GM19239 (cell line): ENCODE measurements around the gene CFAP70.
A peak's percentile ranks its signal among the peaks of the same experiment; 100 is the strongest.
"Not testable (repeated sequence)": the region's sequence is repeated elsewhere in the genome, so short reads cannot be mapped to it uniquely, and the experiment has no call there.

Source experiments
- DNase-seq: peaks from one replicate; pipeline ENCODE4 v3.0.0; 2011; ENCODE audit warnings: low spot score; ENCODE audit not compliant: insufficient read length
- FAIRE-seq: peaks from 2 replicates; lab custom pipeline; 2011; peaks lifted over from hg19 to GRCh38; lab: Jason Lieb, UNC

CFAP70 gene

DNA sequence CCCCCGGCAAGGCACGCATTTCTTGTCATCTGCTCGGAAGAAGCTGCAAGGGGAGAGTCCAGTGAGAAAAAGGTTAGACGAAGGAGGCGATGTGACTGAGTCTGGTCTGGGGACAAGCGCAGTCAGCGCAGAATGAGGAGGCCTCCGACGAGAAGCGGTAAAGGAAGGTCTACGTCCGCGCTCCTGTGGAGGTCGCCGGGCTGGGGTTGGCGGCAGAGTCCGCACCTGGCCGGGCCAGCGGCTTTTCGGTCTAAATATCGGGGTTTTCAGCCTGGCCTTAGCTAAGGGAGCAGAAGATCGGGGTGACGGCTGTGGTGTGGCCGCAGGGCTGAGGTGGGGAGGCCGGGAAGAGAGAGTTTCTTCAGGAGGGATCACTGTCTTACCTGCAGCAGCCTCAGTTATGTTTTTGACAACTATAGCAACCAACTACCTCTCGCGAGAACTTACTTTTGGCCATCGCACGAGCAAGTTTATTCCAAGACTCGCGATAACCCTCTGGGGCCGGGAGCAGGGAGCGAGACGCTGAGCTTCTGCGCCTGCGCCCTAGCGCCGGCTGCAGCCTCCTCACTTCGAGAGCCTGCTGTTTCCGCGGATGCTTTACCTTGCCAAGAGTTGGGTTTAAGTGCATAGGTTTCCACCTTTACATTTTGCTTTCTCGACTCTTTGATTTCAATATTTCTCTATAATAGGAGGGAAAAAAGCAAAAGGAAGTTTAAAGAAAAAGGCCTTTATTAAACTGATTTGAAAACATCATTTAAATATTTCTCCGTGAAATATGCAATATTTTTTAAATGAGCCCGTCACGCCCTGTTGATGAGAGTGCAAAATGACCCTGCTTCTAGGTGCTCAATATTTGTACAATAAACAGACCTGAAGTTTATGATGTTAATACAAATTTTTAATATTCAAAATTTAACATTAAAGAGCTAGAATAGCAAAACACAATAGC, at the start of gene CFAP70:
CFAP70 (minus strand) TSS at position 534 of the 949 bp plus-strand sequence. CDS start 4,068 bp downstream, outside the sequence.
- peak; percentile 97 for FAIRE-seq
- DNase-seq, result peak; percentile 81

GRCh38 chr10:73408061-73408460, 49.4 kb upstream of the CFAP70 start:
- no peak for FAIRE-seq
- DNase-seq, result no peak

DNA sequence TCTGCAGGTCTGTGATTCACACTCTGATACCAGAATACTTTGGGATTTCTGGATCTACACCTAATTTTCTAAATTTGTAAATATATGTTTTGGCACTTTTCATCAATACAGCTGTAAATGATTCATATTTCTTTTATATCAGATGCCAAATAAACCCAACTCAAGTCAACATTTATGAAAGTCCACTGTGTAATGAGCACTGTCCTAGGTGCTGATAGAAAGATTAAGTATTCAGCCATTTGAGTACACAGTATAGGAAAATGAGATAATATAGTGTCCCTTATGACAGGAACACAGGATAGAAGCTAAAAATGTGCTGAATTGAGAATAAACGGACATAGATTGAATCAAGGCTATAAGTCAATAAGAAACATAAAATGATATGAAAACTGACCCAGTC, 48.8 kb upstream of the CFAP70 start:
- no peak for DNase-seq

DNA sequence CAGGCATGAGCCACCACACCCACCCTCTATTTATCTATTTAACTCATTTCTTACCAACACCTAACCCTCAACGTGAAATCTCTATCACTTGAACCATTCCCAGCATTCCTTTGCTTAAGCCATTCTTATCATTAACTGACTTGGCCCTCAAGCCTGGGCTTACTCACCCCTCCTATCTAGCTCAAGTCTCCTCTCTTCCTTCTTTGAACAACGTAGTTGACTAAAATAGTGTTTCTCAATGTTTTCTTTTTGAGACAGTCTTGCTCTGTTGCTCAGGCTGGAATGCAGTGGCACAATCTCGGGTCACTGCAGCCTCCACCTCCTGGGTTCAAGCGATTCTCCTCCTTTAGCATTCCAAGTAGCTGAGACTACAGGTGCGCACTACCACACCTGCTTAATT, 48.2 kb upstream of the CFAP70 start:
- FAIRE-seq, result no peak
- DNase-seq, result no peak

More for the DNA sequence above, 48.8 kb upstream of the CFAP70 start:
- no peak for FAIRE-seq

DNA sequence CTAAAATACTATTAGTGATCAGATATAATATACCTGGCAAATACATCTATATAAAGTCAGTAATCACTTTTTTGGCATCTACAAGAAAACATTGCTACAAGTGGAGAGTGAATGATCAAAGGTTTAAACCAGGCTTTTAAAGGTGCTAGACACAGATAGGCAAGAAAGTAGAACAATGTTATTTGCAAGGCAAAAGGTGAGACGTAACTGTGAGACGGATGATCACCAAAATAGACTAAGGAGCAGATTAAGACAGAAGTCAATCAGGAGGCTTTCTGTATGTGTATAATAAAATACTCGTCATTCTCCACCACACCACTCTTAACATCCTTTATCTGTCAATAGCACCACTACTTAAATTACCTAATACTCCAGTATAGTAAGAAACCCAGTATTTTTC, 46.9 kb upstream of the CFAP70 start:
- FAIRE-seq, result no peak

GRCh38 chr10:73404690-73405089, 46.0 kb upstream of the CFAP70 start:
- FAIRE-seq, result no peak

More for the DNA sequence above, 46.9 kb upstream of the CFAP70 start:
- no peak for DNase-seq

DNA sequence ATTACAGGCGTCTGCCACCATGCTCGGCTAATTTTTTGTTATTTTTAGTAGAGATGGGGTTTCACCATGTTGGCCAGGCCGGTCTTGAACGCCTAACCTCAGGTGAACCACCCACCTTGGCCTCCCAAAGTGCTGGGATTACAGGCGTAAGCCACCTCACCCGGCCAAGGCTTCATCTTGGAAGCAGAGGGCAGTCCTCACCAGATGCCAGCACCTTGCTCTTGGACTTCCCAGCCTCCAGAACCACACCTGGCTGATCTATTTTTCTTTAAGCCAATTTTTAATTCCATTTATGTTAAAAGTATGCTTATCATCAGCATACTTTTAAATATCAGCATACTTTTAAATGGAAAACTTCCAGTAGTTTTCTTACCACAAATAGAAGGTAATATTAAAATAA, 43.0 kb upstream of the CFAP70 start:
- FAIRE-seq (no peak), DNase-seq (no peak)

More at GRCh38 chr10:73404690-73405089, 46.0 kb upstream of the CFAP70 start:
- DNase-seq, result no peak

GRCh38 chr10:73399063-73399462, 40.4 kb upstream of the CFAP70 start:
- FAIRE-seq, result no peak
- no peak for DNase-seq

DNA sequence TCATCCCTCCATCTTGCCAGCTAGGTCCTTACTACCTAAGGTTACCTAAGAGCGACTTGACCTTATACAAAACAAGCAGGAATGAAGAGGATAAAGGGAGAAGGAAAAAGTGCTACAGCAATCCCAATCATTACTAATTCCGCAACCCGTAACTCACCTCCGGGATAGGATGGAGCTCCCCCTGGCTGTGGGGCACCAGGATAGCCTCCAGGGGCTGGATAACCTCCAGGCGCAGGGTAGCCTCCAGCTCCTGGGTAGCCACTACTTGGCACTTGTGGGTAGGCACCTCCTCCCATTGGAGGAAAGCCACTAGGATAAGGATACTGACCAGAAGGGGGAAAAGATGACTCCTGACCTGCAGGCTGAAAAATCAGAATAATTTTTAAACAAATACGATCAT, 39.4 kb upstream of the CFAP70 start:
- FAIRE-seq, result no peak
- DNase-seq, result no peak

- FAIRE-seq, DNase-seq: not testable (repeated sequence)
Measured at GRCh38 chr10:73394325-73394724, 35.7 kb upstream of the CFAP70 start.

GRCh38 chr10:73388228-73388627, 29.6 kb upstream of the CFAP70 start:
- DNase-seq (no peak), FAIRE-seq (no peak)

DNA sequence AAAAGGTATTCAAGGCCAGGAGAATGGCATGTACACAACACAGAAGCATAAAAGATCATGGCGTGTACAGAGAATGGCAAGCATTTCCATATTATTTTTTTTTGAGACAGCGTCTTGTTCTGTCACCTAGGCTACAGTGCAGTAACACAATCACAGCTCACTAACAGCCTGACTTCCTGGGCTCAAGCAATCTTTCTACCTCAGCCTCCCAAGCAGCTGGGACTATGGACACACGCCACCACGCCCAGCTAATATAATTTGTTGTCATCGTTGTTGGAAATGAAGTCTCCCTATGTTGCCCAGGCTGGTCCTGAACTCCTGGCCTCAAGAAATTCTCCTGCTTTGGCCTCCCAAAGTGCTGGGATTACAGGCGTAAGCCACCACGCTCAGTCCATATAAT, 27.9 kb upstream of the CFAP70 start:
- DNase-seq, result no peak
- FAIRE-seq, result no peak

DNA sequence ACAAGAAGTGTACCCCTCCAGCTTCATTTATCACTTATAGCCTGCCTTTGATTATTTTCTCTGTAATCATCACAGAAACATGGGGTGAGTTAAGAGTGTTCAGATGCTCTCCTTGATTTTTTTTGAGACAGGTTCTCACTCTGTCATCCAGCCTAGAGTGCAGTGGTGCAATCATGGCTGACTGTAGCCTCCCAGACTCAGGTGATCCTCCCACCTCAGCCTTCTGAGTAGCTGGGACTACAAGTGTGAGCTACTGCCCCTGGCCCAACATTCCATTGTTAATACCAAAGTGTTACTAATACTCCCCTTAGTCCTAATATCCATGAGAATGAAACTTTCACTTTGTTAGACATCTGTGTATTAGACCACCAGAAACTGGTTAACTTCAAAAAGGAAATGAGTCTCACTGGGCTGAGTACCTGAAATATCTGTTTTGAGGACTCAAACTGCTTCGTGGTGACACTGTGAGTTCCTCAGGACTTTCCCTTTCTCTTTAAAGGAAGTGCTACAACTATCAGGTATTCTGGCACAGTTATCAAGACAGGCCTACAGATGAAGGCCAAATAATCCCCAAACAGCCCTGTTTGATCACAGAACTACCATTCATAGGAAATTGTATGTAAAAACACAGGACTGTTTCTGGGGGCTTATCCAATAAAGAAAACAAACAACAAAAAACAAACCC, 20.5 kb upstream of the CFAP70 start:
- no peak for DNase-seq
- peak; percentile 82 for FAIRE-seq

GRCh38 chr10:73376679-73377078, 18.0 kb upstream of the CFAP70 start:
- DNase-seq, result no peak
- FAIRE-seq, result no peak

- DNase-seq, result no peak
- peak; percentile 11 for FAIRE-seq
Measured at GRCh38 chr10:73368238-73368637, 9.6 kb upstream of the CFAP70 start.

- DNase-seq, result no peak
- FAIRE-seq, result no peak
Measured at GRCh38 chr10:73366381-73367298, 8.0 kb upstream of the CFAP70 start.

DNA sequence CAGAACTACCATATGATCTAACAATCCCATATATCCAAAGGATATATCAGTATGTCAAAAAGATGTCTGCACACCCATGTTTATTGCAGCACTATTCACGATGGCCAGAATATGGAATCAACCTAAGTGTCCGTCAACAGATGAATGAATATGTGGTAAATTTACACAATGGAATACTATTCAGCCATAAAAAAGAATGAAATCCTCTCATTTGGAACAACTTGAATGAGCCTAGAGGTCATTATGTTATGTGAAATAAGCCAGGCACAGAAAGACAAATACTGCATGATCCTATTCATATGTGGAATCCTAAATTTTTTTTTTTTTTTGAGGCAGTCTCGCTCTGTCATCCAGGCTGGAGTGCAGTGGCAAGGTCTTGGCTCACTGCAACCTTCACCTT, 6.3 kb upstream of the CFAP70 start:
- DNase-seq (no peak), FAIRE-seq (no peak)

- FAIRE-seq, result no peak
- DNase-seq, result no peak
Measured at GRCh38 chr10:73359492-73359891, 828 bp upstream of the CFAP70 start.

DNA sequence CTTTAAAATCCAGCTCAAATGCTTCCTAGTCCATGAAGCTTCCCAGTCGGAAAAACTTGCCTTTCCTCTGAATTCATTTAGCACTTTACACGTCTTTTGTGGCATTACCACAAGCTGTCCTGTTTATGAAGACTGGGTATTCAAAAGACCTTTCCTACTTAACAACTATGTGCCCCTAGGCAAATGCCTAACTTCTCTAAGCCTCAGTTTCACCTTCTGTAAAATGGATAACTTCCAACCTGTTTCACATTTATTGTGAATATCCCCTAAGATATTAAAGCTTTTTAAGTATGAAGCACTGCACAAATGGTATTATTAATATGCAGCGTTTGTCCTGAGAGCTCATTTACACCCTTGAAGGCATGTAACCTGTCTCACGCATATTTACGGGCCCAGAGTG, 843 bp downstream of the CFAP70 start:
- FAIRE-seq (no peak), DNase-seq (no peak)

DNA sequence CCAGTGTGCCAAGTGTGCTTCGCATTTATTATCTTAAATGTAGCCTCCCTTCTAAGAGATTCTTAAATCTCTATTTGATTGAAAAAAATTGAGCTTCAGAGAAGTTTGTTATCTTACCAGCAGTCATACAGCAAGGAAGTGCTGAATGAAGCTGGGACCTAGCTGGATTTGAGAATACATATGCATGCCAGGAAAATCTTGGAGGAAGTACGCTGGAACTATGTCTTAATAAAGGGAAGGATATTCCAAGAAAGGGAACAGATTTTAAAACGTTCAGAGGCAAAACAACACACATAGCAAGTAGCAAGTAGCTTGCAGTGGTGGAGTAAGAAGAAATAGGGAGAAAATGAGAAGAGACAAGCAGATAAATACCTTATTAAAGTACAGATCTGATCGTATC, 1.5 kb downstream of the CFAP70 start:
- DNase-seq (no peak), FAIRE-seq (no peak)
